D341Med (cell line): ENCODE data around the gene NDUFB1.

Source experiments
- DNase-seq: peaks from one replicate; pipeline ENCODE4 v3.0.0; 2012; ENCODE audit warnings: low spot score

Gene NDUFB1

DNA sequence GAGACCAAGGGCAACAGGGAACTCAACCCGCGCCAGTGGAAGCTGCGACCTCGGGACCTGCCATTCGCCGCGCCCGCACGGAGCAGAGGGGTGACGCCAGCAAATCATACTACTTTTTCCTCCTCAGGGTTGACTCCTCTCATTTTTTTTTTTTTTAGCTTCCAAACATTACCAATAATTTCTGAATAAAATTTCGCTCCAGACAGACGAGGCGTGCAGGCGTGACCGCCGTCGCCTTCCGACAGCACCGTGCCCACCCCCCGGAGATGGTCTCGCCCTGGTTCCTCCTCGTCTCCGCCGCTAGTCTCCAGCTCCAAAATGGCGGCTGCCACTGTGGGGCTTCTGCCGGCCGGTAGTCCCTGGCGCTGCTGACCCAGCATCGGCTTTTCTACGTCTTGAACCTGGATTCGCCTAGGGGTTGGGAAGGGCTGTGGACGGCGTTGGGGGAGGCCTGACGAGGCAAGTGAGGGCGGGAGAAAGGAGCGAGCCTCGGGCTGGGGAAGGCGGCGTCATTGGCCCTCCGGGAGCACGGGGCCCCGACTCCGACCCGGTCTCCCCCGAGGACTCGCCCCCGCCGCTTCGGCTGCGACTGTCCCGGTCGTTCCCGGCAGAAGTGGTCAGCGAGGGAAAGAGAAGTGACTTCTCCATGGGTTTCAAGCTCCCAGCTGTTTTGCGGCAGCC, at the start of gene NDUFB1, which contains the start of gene CPSF2:
TSS of gene NDUFB1 (minus strand) at position 37 of the 681 bp plus-strand sequence. CDS start 4,069 bp downstream, outside the sequence.
TSS of gene CPSF2 (plus strand) at position 300 of the 681 bp plus-strand sequence. CDS start 9,016 bp downstream, outside the sequence.
- peak; percentile 93 for DNase-seq

DNA sequence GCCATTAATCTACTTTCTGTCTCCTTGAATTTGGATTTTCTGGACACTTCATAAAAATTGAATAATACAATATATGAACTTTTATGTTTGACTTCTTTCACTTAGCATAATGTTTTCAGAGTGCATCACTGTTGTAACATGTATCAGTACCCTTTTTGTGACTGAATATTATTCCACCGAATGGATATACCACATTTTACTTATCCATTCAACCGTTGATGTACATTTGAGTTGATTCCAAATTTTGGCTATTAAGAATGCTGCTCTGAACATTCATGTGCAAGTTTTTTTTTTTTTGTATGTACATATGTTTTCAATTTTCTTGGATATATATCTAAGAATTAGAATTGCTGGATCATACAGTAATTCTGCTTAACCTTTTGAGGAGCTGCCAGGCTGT, 43.5 kb upstream of the NDUFB1 start:
- DNase-seq: no peak

DNA sequence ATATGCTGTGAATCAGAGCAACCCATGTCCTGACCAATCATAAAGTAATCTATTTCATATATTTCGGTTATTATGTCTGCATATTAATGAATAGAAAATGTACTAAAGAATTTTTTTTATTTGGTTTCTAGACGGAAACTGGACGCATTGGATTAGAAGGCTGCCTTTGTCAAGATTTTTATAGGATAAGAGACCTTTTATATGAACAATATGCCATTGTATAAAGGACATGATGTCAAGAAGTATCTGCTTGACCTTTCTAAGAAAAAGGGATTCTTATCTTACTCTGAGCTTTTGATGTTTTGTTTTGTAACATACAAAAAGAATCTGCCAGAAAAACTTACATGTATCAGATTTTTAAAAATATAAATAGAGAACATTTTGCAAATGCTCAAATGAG, 40.0 kb upstream of the NDUFB1 start:
- DNase-seq: no peak

DNA sequence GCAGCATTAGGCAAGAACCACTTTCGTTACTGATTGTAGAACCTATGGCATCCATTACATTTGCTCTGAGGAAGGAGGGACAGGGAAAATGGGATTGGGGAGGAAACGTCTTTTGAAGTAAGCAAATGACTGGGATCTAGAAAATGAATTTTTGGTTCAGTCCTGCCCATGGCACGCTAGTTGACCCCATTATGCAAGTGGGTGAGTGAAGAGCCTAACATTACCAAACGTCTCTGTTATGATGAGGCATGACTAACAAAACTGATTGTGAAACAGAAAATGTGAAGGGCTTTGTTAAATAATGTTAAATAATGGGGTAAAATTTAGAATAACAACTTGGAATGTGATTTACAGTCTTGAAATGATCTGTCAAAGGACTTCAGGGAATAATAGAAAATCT, 39.1 kb upstream of the NDUFB1 start:
- no peak for DNase-seq

DNA sequence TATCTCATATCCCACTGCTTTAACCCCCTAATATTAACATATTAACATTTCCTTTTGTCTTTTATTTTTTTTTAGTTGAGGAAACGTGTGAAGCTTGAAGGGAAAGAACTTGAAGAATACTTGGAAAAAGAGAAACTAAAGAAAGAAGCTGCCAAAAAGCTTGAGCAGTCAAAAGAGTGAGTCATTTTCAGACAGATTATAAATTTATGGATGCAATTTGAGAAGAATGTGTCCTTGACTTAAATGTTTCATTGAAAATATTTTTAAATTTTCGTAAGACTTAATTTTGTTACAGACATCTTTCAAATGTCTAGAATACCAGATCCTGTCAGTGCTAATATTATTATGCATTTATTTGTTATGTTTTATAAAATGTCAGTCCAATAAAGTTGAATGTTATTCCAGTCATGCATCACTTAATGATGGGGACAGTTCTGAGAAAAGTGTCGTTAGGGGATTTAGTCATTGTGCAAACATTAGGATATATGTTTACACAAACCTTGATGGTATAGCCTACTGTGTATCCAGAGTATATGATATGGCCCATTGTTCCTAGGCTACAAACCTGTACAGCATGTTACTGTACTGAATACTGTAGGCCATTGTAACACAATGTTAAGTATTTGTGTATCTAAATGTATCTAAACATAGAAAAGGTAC, 32.9 kb upstream of the NDUFB1 start:
- no peak for DNase-seq

DNA sequence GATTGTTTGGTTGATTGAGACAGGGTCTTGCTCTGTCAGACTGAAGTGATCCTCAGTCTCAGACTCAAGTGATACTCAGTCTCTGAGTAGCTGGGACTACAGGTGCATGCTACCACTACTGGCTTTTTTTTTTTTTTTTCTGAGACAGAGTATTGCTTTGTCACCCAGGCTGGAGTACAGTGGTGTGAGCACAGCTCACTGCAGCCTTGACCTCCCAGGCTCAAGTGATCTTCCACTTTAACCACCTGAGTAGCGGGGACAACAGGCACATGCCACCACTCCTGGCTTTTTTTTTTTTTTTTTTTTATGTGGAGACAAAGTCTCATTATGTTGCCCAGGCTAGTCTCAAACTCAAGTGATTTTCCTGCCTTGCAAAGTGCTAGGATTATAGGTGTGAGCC, 32.1 kb upstream of the NDUFB1 start:
- DNase-seq: no peak

DNA sequence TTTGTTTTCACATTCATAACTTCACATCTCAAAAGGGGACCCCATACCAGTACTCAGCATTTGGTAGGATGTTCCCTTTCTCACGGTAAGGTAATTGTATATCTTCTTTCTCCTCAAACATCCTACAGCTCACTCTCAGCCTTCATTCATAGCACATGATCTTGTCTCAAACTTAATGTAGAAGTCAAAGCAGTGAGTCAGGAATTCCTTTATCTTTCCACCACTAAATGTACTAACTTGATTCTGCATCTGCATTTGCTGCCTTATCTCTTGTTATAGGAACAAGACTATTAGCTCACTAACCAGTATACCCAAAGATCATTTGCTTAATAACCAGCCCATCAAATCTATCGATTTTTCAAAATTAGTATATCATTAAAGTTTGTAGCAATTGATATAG, 23.2 kb upstream of the NDUFB1 start:
- DNase-seq: no peak

DNA sequence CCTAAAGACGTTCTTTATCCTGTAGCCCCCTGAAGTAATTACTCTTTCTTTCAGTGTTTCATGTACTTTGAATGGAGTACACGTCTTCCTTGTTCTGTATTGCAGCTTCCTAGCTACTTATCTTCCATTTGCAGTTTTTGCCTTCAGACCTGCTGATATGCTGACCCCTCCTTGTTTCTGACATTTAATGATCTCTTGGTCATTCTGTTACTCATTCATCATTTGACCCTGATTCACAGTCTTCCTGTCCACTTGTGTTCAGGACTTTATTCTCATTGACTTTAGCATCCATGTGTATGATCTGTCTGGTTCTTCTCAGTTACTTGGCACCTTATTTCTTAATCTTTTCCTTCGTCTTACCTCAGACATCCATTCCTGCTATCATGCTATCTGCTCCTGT, 22.5 kb upstream of the NDUFB1 start:
- no peak for DNase-seq

DNA sequence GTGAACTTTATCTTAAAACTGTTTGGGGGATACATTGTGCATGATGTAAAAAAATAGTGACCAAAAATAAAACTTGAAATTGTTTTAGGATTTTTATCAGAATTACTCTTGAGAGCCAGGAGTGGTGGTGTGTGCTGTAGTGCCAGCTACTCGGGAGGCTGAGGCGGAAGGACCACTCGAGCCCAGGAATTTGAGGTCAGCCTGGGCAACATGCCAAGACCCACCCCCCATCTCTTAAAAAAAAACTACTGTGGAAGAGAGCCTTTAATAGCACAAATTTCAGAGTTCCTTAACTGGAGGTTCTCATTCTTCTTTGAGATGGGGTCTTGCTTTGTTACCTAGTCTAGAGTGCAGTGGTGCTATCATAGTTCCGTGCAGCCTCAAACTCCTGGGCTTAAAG, 21.8 kb upstream of the NDUFB1 start:
- DNase-seq: no peak

DNA sequence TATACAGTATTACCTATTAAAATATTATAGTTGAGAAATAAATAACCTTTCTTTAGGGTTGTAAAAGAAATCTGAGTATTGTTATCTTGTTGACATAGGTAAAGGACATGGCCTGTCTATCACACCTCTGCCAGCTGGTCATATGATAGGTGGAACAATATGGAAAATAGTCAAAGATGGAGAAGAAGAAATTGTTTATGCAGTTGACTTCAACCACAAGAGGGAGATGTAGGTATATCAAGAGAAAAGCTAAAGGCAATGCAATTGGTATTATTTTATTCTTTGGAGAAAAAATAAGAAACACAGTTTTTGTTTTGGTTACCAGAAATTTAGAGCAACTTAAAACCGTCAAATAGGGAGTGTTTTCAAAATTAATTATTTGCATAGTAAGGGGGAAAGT, 13.8 kb upstream of the NDUFB1 start:
- peak; percentile 30 for DNase-seq

DNA sequence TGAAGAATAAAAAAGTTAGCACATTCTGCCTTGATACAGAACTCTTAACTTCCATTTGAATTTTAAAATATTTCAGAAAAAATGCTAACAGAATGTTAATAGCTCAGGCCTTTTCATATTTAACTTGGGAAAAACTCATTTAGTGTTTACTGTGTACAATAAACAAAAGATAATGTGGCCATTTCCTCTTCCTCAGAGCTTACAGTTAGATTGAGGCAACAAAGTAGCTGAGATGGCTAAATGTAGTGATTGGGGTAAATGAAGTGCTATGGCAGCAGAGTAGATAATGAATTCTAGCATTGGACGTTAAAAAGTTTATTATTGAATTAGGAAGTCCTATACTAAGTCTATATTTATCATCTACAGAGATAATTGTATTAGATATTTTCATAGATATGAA, 12.9 kb upstream of the NDUFB1 start:
- DNase-seq: no peak

DNA sequence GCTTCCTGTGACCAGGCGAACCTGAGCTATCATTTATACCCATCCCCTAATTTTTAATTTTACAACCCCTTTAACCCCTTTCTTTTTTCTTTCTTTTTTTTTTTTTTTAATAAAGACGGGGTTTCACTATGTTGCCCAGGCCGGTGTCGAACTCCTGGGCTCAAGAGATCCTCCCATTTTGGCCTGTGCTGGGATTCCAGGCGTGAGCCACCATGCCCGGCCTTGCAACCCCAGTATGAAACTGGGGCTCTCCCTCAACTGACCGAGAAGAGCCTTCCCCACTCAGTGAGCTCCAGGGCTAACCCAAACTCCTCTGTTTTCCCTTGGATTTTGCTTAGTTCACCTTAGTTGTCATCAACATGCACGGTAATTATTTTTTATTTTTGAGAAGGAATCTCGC, 1.3 kb upstream of the NDUFB1 start:
- DNase-seq: no peak

DNA sequence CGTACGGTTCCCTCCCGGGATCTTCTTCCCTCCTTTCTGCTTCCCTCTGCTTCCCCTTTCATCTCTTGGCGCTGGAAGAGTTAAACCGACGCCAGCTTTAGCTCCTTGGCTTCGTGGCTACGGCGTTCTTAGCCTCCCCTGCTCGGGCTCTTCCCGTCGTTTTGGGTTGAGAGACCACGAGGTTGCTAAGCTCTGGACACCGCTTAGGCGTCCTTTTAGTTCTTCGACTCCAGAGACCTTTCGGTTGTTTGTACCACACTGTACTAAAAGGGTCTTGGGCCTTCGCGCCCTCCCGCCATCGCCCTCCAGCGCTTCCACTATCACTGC, 808 bp upstream of the NDUFB1 start:
- DNase-seq: no peak

DNA sequence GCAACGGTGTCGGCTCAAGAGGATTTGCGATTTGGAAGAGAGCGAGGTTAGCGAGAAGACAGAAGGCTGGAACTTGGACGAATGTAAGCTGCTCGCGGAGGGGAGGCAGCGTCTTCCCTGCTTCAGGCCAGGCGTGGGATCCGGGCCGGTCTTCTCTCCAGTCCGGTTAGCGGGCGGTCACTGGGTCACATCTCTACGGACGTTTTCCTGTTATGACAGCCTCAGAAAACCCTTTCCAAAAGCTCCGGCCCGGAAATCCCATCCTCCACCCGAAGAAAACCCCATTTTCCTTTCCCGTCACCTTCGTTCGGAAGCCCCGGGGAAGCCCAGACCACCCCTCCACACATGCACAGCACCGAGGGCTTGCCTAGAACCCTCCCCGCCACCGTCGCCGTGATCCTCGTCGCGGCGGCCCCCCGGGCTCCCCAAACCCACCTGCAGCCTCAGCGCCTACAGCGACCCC, 268 bp downstream of the NDUFB1 start:
- DNase-seq: no peak

DNA sequence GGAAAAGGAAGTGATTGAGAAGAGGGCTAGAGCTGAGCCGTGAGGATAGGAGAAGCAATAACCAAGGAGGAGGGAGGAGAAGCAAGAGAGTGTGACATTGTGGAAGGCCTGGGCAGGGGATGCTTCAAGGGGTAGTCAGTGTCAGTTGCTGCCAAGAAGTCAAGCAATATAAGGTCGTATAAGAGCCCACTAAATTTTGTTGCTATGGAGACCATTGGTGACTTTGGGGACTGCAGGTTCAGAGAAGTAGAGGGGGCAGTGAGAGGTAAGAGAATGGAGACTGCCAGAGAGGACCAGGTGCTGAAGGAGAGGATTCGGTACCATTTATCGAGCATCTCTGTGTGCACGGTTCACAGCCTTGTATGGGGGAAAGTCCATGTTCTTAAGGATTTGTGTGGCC, 12.0 kb downstream of the NDUFB1 start:
- no peak for DNase-seq

DNA sequence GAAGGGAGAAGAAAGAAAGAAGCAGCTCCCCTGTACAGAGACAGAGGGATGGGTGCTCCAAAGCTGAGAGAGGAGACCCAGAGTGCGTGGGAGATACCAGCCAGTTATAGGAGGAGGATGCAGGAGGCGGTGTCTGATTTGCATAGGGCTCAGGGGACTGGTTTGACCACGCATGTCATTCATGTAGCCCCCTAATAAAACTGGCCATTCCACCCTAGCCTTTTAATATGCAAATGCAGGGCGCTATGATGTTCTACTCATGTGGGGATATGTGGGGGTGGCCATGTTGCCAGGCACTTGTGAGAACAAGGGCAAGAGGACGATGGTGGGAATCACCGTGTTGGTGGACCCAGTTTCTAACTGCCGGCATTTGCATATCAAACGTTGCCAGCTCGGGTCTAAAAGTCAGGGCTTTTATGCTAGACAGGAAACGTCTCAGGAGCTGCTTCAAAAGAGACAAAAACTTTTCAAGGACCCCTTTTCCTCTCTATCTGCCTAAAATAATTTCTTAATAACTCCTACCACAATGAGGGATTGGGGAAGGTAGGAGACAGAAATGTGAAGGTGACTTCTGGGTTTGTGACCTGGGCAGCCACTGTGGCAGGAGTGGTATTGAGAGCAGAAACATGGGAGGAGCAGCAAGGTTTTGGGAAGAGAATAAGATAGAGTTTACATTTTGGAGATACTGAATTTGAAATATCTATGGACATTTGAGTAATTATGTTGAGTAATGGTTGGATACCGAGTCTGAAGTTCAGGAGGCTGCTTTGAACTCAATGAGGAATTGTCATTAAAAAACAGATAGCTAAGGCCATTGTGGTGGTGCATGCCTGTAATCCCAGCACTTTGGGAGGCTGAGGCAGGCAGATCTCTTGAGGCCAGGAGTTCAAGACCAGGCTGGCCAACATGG, 12.9 kb downstream of the NDUFB1 start:
- no peak for DNase-seq

DNA sequence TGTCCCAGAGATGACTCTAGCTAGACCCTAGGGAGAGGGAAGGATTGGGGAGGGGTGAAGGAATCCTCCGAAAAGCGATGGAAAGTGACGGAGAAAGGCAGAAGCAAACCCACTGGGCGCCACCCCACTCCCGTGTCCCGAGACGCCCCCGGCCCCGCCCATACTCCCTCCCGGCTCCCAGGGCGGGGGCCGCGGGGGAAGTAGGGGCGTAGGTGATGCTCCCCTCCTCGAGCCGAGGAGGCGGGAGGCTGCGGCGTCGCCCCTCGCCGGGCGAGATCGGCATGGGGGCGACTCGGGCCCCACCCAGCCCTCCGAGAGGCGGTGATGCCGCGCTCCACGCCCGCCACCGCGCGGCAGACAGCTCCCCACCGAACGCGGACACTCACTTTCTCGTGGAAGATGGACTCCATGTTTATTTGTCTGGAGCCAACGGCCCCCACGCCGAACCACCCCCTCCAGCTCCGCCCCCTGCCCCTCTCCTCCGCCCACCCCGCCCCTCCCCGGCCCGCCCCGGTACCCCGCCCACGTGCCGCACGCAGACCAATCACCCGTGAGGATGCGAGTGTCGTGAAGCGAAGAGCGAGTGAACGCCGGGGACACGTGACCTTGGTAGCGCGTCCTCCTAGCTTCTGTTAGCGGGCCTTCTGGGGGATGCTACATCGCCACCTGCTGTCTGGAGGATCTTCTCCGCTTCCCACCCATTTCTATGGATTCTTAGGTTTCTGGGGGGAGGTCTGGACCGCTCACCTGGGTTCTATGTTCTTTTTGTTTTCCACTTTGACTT, 15.2 kb downstream of the NDUFB1 start, which contains the start of gene ATXN3:
TSS of gene ATXN3 (minus strand) at position 440 of the 784 bp plus-strand sequence. CDS start at position 410, 30 bp downstream.
- DNase-seq: peak; percentile 98

DNA sequence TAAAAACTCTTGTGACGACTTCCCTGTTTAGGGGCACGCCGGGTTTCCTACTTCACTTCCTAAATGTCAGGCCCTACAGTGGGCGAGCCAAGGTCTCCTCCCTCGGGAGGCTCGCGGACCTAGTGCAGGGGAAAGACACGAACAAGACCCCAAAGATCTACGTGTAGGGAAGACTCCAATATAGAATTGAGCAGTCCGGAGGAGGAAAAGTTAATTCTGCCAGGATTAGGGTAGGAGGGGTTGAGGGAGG, 15.7 kb downstream of the NDUFB1 start:
- DNase-seq: no peak

DNA sequence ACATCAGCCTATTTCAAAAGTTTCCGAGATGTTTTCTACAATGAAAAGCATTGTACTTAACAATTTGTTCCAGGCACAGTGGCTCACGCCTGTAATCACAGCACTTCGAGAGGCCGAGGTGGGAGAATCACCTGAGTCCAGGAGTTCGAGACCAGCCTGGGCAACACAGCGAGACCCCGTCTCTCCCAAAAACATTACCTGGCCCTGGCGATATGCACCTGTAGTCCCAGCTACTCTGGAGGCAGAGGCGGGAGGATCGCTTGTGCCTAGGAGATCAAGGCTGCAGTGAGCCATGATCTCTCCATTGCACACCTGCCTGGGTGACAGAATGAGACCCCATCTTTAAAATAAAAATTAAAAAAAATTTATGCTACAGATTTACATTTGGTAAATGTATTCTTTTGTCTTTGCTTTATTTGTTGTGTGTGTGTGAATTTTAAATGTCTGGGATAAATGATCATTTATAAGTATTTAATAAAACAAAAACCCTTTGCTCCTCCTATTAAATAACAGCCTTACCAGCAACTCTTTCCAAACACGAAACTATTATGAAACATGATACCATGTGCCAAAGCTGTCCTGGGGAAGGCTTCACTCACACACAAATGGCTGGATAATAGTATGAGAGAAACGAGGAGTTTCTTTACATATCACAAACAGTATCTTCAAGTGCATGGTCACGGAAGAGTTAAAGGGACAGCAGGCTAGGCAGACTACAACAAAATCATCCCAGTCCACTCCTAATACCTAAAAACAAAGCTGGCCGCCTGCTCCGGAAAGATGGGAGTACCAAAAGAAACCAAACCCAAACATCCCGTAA, 16.2 kb downstream of the NDUFB1 start:
- DNase-seq: no peak

DNA sequence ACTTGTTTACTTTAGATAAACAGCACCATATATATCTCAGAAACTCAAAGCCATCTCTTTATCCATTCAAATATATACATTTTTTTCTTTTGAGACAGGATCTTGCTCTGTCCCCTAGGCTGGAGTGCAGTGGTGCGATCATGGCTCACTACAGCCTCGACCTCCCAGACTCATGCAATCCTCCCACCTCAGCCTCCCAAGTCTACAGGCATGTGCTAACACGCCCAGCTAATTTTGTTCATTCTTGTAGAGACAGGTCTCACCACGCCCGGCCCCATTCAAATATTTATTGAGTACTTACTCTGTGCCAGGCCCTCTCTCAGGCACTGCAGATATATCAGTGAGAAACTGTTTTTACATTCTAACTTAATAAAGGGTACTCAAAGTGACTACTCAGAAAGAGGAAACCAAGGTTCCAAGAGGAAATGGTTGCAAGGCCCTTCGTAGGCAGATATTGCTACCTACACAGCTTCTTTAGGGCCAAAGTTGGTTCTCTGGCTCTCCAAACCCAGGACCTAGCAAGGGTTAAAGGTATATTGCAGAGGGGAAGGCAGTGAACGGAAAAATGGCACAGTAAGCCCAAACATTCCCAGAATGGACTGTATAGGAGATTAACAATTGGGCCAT, 18.0 kb downstream of the NDUFB1 start:
- DNase-seq: no peak

DNA sequence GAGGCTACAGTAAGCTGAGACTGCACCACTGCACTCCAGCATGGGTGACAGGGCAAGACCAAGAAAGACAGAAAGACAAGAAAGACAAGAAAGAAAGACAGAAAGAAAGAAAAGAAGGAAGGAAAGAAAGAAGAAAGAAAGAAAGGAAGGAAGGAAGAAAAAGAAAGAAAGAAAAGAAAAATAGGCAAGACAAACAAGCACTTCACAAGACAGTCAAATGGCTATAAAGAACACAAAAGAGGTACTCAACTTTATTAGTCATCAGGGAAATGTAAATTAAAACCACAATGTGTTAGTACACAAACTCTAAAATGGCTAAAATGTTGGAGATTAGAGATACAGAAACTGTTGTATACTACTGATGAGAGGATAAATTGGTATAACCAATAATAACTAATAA, 21.7 kb downstream of the NDUFB1 start:
- no peak for DNase-seq
